K562 (cell line): ENCODE data around the gene PDZD8. TPM values are rescaled to one million over a fixed set of nuclear protein-coding genes. Genes with fewer than 3 reads are reported as not detected.
A peak's percentile ranks its signal among the peaks of the same experiment; 100 is the strongest.

Experiments used
- ATAC-seq: fragments of 200-7000 bp; cut with Tn5 transposase; 3 replicates; pipeline ENCODE4 v1.9.1; 2020; ENCODE audit warnings: moderate library complexity
- BruUV-seq: library from RNA; stranded (reverse); fragments of 400-500 nt; replicated peaks from 2 replicates; lab custom pipeline; 2021; lab: Mats Ljungman, UMichigan
- CTCF ChIA-PET: fragments of 300-600 bp; formaldehyde crosslinking; extraction: SDS; loops from one replicate; lab custom pipeline; 2021; ENCODE audit warnings: low intra/inter-chr PET ratio; lab: Yijun Ruan, JAX
- POLR2A ChIA-PET: fragments of 300-600, 350-650 bp; sonication (Branson Sonifier 250); formaldehyde crosslinking; extraction: SDS; loops from one replicate; lab custom pipeline; 2021; ENCODE audit warnings: antibody characterized with exemption, inconsistent platforms; lab: Yijun Ruan, JAX
- DNase-seq, 4 experiments: peaks; one replicate each; pipeline versions ENCODE4 v3.0.0 to v3.0.0-alpha.2; 2011 to 2018; ENCODE audit warnings: low spot score in 3 of 4, mixed read lengths in 3 of 4; ENCODE audit errors: extremely low read depth in 1 of 4
- FAIRE-seq: peaks from 2 replicates; lab custom pipeline; 2011; peaks lifted over from hg19 to GRCh38; lab: Jason Lieb, UNC
- H2AFZ ChIP-seq: 2 replicates; pipeline ENCODE4 v1.6.0; 2011; ENCODE audit warnings: low read depth, low read length, control low read depth, inconsistent platforms
- H3K27ac ChIP-seq: fragments of 200-600 bp; 3 replicates; pipeline ENCODE4 v1.8.0; 2011; ENCODE audit warnings: low read depth, mild to moderate bottlenecking, control low read depth, inconsistent platforms, low read length, moderate library complexity, mixed read lengths; ENCODE audit errors: extremely low read depth
- H3K27me3 ChIP-seq, 2 experiments: fragments of 300-600 bp in 1 of 2; 2 replicates in 1 of 2; 3 replicates in 1 of 2; pipeline versions ENCODE4 v1.6.0 to v1.8.0; 2011; ENCODE audit warnings: inconsistent platforms in 2 of 2, low read length in 2 of 2, mild to moderate bottlenecking in 1 of 2, mixed read lengths in 1 of 2, moderate library complexity in 1 of 2; ENCODE audit not compliant: control insufficient read depth in 2 of 2, insufficient read depth in 2 of 2
- H3K36me3 ChIP-seq: fragments of 300-600 bp; 3 replicates; pipeline ENCODE4 v1.8.0; 2011; ENCODE audit warnings: mild to moderate bottlenecking, low read length, inconsistent platforms; ENCODE audit not compliant: control insufficient read depth, insufficient read depth
- H3K4me1 ChIP-seq, 2 experiments: fragments of 200-600 bp in 1 of 2; replicated peaks in 1 of 2; 2 replicates in 1 of 2; 3 replicates in 1 of 2; pipeline versions ENCODE4 v1.5.1 to v1.8.0; 2011; ENCODE audit warnings: inconsistent platforms in 2 of 2, low read length in 2 of 2, mild to moderate bottlenecking in 1 of 2, mixed read lengths in 1 of 2, moderate library complexity in 1 of 2; ENCODE audit not compliant: control insufficient read depth in 2 of 2, insufficient read depth in 2 of 2
- H3K4me2 ChIP-seq: 2 replicates; pipeline ENCODE4 v1.6.1; 2011; ENCODE audit warnings: low read length, control low read depth, inconsistent platforms, mixed read lengths; ENCODE audit not compliant: insufficient read depth
- H3K4me3 ChIP-seq: fragments of 200-600 bp; sonication (generic), shearing (Covaris generic); 2 replicates; pipeline ENCODE4 v1.5.1; 2016; ENCODE audit warnings: control low read depth, inconsistent platforms
- H3K79me2 ChIP-seq: fragments of 200-600 bp; 3 replicates; pipeline ENCODE4 v1.8.0; 2011; ENCODE audit warnings: low read length, inconsistent platforms; ENCODE audit not compliant: control insufficient read depth, insufficient read depth
- H3K9ac ChIP-seq, 2 experiments: 2 replicates each; pipeline versions ENCODE4 v1.6.0 to v1.6.1; 2011; ENCODE audit warnings: low read depth in 2 of 2, low read length in 2 of 2, control low read depth in 1 of 2, inconsistent platforms in 1 of 2, mild to moderate bottlenecking in 1 of 2, mixed read lengths in 1 of 2; ENCODE audit not compliant: insufficient read depth in 1 of 2
- H3K9me1 ChIP-seq: one replicate; pipeline ENCODE4 v1.6.0; 2011; ENCODE audit warnings: inconsistent platforms, mild to moderate bottlenecking, low read length, moderate library complexity; ENCODE audit not compliant: control insufficient read depth, insufficient read depth
- H3K9me3 ChIP-seq: replicated peaks from 2 replicates; pipeline ENCODE4 v1.5.1; 2011; ENCODE audit warnings: low read depth, low read length, inconsistent platforms; ENCODE audit not compliant: control insufficient read depth, insufficient read depth
- H4K20me1 ChIP-seq: replicated peaks from 2 replicates; pipeline ENCODE4 v1.6.1; 2011; ENCODE audit warnings: low read length, inconsistent platforms, mixed read lengths; ENCODE audit not compliant: control insufficient read depth, insufficient read depth
- ATF4 ChIP-seq: fragments of 450-650 bp; formaldehyde crosslinking; IDR thresholded peaks from 2 replicates; pipeline ENCODE4 v1.4.0; 2022; ENCODE audit warnings: mild to moderate bottlenecking, moderate library complexity
- BCL6 ChIP-seq: fragments of 250-450 bp; sonication (Bioruptor Pico); IDR thresholded peaks from 2 replicates; pipeline ENCODE4 v1.4.0; 2020
- CHD1 ChIP-seq: fragments of 200-600 bp; sonication (generic); IDR thresholded peaks from one replicate; pipeline ENCODE4 v1.6.1; 2012; ENCODE audit warnings: mild to moderate bottlenecking, moderate library complexity, low read length, inconsistent platforms
- FOXO4 ChIP-seq: fragments of 450-650 bp; formaldehyde crosslinking; IDR thresholded peaks from 2 replicates; pipeline ENCODE4 v1.4.0; 2020; ENCODE audit warnings: mild to moderate bottlenecking, moderate library complexity
- GATAD2A ChIP-seq: fragments of 450-650 bp; IDR thresholded peaks from 2 replicates; pipeline ENCODE4 v1.6.1; 2017
- HDAC1 ChIP-seq, 2 experiments: fragments of 450-650 bp; IDR thresholded peaks; 2 replicates each; pipeline ENCODE4 v1.6.1; 2016 to 2017; ENCODE audit warnings: inconsistent platforms in 1 of 2, mild to moderate bottlenecking in 1 of 2, moderate library complexity in 1 of 2
- HMBOX1 ChIP-seq: sonication (generic); IDR thresholded peaks from 2 replicates; pipeline ENCODE4 v1.6.1; 2016
- KDM1A ChIP-seq, 2 experiments: fragments of 450-650 bp; IDR thresholded peaks; 2 replicates each; pipeline ENCODE4 v1.6.1; 2016; ENCODE audit warnings: mild to moderate bottlenecking in 2 of 2
- PATZ1 ChIP-seq: fragments of 250-450 bp; sonication (Bioruptor Pico); IDR thresholded peaks from 2 replicates; pipeline ENCODE4 v1.5.0; 2020; ENCODE audit warnings: mild to moderate bottlenecking, borderline replicate concordance
- PREB ChIP-seq: sonication (generic); formaldehyde crosslinking; IDR thresholded peaks from 2 replicates; pipeline ENCODE4 v1.8.1; 2023; ENCODE audit warnings: mild to moderate bottlenecking, missing genetic modification reagents
- RCOR1 ChIP-seq, 2 experiments: IDR thresholded peaks; 2 replicates each; pipeline ENCODE4 v1.6.1; 2012; ENCODE audit warnings: low read depth in 2 of 2, low read length in 2 of 2, borderline replicate concordance in 1 of 2, improper control_type of control experiment in 1 of 2
- RFX1 ChIP-seq: fragments of 450-650 bp; IDR thresholded peaks from 2 replicates; pipeline ENCODE4 v1.6.1; 2016; ENCODE audit warnings: mild to moderate bottlenecking, moderate library complexity
- TCF7 ChIP-seq: sonication (generic); IDR thresholded peaks from 2 replicates; pipeline ENCODE4 v1.6.1; 2016; ENCODE audit warnings: antibody characterized with exemption, borderline replicate concordance
- U2AF2 ChIP-seq: fragments of 200-400 bp; formaldehyde crosslinking; optimal IDR thresholded peaks from 2 replicates; pipeline ENCODE3; 2017; ENCODE audit warnings: low read depth, mild to moderate bottlenecking, low read length
- ZNF124 ChIP-seq: sonication (generic); formaldehyde crosslinking; IDR thresholded peaks from 2 replicates; pipeline ENCODE4 v1.8.1; 2022; ENCODE audit warnings: missing genetic modification reagents
- ZNF780A ChIP-seq: fragments of 250-450 bp; sonication (Bioruptor Pico); IDR thresholded peaks from 2 replicates; pipeline ENCODE4 v1.5.0; 2021; ENCODE audit warnings: mild to moderate bottlenecking
- WGBS: fragments of 100-300 bp; shearing (Covaris generic); methylation state at CpG from one replicate; pipeline ENCODE4 v1.1.6; 2016; ENCODE audit warnings: low coverage, mixed read lengths; ENCODE audit not compliant: insufficient coverage; ENCODE audit errors: missing lambda C conversion rate; 5-methylcytosine and 5-hydroxymethylcytosine counted together
- in situ Hi-C: fragments of 300-500 bp; cut with MboI; formaldehyde crosslinking; loops from 4 replicates; pipeline ENCODE4 v1.15.0; 2018; ENCODE audit warnings: inconsistent platforms, mixed read lengths
- intact Hi-C: fragments of 100-400 bp; cut with micrococcal nuclease; formaldehyde crosslinking; loops from 2 replicates; pipeline ENCODE4 v1.14.2; 2022
- polyA plus RNA-seq, 8 experiments: library from polyadenylated mRNA; depleted of rRNA in 4 of 8; stranded (reverse) in 5 of 8; unstranded in 3 of 8; fragments of >200 nt; fragmentation: Nextera tagmentation in 2 of 8; fragmentation: Illumina TruSeq in 1 of 8; extraction: Ambion mirVana in 2 of 8; extraction: Trizol in 1 of 8; gene quantifications; 2 replicates each; pipeline versions ENCODE4 v1.2.1 to v1.2.3, GENCODE V29; 2011 to 2014; ENCODE audit warnings: inconsistent platforms in 1 of 8, missing spikeins in 1 of 8
- total RNA-seq, 7 experiments: library from RNA; depleted of rRNA in 6 of 7; stranded (reverse); fragments of >200 nt in 6 of 7; fragmentation: Illumina TruSeq in 2 of 7; extraction: Trizol in 2 of 7; gene quantifications; 2 replicates each; pipeline versions ENCODE4 v1.2.1 to v1.2.3, GENCODE V29; 2011 to 2021; ENCODE audit warnings: low replicate concordance in 1 of 7

Gene PDZD8
- total and polyA plus RNA-seq, 9 of the 15 experiments (the other 6 are each of a cell fraction or from before 2014, with no cell fraction given): 5.5 to 53.4 (median 36.8) TPM

- no peaks in the 10 kb centered on the region for H3K9me3 ChIP-seq
- H3K9me1 ChIP-seq: no peaks in the 10 kb centered on the region
- H4K20me1 ChIP-seq: peaks cover 6% of the 10 kb centered on the region; the same call in 1 of the 2 replicates
- no peak overlapping the region for H3K27ac ChIP-seq
- no TSS peak for BruUV-seq
- peaks cover 26% of the 10 kb centered on the region for H3K36me3 ChIP-seq
- peaks cover 90% of the 10 kb centered on the region for H3K79me2 ChIP-seq
- intact Hi-C loops: loop anchor here (10.0 kb wide), 1 partner anchor 123 kb away; no protein-coding TSS in a partner anchor
- TF ChIP-seq ZNF124 (CRISPR knock-in tag) (no peak), PREB (no peak), KDM1A (IDR thresholded peaks at IDR 0.05) (peak; percentile 67 to 69), TCF7 (no peak), GATAD2A (no peak), CHD1 (no peak), U2AF2 (no peak), PATZ1 (CRISPR knock-in tag) (no peak), HDAC1 (IDR thresholded peaks at IDR 0.05) (no peak), RFX1 (no peak), FOXO4 (CRISPR knock-in tag) (no peak), HMBOX1 (peak; percentile 19; the same call in 1 of the 2 replicates), RCOR1 (IDR thresholded peaks at IDR 0.05; ENCODE audit: borderline replicate concordance in 1 of 2, low read depth in 2 of 2, low read length in 2 of 2) (0 out of 4 replicates have a peak, but pooled peaks of 1 of the 2 experiments have one; percentile 22), ZNF780A (no peak), BCL6 (no peak), ATF4 (no peak)
- in situ Hi-C loops: no loop called here
- ChIA-PET POLR2A (interaction anchor here (0.6 kb wide), 1 partner anchor 58 kb away, joined by 3 read pairs; no protein-coding TSS in a partner anchor), CTCF (no interaction called here)
- DNase-seq (no peak), ATAC-seq (peak; percentile 51; the same call in 2 of the 3 replicates), FAIRE-seq (no peak)
- H3K4me3 ChIP-seq: no peak overlapping the region
- no peaks in the 10 kb centered on the region for H3K4me1 ChIP-seq
- H3K4me2 ChIP-seq: no peak overlapping the region
- WGBS: 43% methylated on average over 4 of the region's 4 CpGs
- H3K9ac ChIP-seq: no peak overlapping the region
- H2AFZ ChIP-seq: no peak overlapping the region
- H3K27me3 ChIP-seq: no peaks in the 10 kb centered on the region
Measured at GRCh38 chr10:117322260-117322659, 53.0 kb downstream of the PDZD8 start.
